ENCODE data around the gene LIG1.

The LIG1 gene

DNA sequence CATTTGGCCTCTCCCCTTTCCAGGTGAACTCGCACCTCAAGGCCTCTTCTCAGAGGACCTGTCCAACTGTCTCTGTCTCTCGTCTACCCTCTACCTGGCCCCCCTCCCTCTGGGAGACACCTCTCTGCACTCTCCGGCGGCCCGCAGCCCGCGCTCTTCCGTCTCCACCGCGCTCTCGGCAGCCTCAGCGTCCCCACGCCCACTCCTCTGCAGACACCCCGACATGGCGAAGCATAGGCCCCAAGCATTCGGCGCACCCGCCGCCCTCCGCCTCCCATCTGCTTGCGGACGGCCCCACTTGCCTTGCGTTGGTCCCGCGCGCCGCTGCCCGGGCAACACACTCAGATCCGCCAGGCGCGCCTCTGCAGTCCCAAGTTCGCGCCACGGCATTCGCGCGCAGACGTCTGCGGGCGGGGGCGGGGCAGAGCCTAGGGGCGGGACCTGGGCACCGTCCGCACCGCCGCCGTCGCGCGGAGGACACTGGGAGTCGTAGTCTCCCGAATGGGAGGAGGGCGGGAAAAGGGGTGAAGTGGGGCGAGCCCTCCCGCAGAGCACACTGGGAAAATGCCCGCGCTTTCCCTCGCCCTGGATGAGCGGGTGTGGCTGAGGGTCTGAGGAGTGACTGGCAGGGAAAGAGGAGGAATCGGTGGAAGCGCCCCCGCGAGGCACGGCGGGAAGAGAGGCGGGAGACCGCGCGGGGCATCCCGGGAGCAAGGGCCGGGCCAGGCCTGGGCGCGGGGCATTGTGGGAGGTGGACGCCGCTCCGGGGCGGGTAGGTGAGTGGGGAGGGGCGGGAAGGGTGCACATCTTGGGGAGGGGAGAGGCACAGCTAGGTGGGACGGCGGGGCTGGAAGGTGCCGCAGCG, at the start of gene LIG1, which contains the start of gene ZSWIM9:
LIG1 (minus strand) TSS at position 406 of the 865 bp plus-strand sequence. CDS start 4,778 bp downstream, outside the sequence.
ZSWIM9 (plus strand) TSS at position 742 of the 865 bp plus-strand sequence. CDS start 1,123 bp downstream, outside the sequence.
- DNase-seq (ENCODE audit: low read depth in 2 of 3, low spot score in 2 of 3): peak; percentile 82 to 85 (median 85)

GRCh38 chr19:48218997-48219396, 48.9 kb upstream of the LIG1 start:
- no peak for DNase-seq (ENCODE audit: low read depth in 2 of 3, low spot score in 2 of 3)

DNA sequence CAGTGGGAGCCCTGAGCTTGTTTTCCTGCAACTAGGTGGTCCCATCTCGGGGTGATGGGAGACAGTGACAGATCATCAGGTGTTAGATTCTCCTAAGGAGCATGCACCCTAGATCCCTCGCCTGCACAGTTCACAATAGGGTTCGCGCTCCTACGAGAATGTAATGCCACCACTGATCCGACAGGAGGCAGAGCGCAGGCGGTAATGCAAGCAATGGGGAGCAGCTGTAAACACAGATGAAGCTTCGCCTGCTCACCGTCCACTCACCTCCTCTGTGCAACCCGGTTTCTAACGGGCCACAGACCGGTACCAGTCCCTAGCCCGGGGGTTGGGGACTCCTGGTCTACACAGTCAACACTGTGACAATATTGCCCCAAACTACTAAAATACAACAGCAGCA, 46.8 kb upstream of the LIG1 start:
- DNase-seq (ENCODE audit: low read depth in 2 of 3, low spot score in 2 of 3): no peak

DNA sequence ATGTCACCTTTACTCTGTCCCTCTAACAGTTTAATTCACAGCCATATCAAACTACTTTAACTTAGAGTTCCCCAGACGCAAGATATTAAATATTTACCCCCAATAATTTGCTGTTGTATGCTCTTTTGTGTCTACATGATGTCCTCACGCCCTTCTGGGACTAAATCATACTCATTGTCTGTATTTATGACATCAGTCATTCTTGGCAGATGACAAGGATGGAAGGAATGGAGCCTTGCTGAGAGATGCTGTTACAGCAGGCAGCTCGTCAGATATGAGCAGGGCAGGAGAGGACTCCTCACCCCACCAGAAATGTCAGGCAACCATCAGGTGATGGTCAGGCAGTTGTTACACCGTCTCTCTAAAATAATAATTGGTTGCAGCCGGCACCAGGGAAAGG, 43.8 kb upstream of the LIG1 start:
- no peak for DNase-seq (ENCODE audit: low read depth in 2 of 3, low spot score in 2 of 3)

GRCh38 chr19:48210005-48210404, 39.9 kb upstream of the LIG1 start:
- DNase-seq (ENCODE audit: low read depth in 2 of 3, low spot score in 2 of 3): no peak

DNA sequence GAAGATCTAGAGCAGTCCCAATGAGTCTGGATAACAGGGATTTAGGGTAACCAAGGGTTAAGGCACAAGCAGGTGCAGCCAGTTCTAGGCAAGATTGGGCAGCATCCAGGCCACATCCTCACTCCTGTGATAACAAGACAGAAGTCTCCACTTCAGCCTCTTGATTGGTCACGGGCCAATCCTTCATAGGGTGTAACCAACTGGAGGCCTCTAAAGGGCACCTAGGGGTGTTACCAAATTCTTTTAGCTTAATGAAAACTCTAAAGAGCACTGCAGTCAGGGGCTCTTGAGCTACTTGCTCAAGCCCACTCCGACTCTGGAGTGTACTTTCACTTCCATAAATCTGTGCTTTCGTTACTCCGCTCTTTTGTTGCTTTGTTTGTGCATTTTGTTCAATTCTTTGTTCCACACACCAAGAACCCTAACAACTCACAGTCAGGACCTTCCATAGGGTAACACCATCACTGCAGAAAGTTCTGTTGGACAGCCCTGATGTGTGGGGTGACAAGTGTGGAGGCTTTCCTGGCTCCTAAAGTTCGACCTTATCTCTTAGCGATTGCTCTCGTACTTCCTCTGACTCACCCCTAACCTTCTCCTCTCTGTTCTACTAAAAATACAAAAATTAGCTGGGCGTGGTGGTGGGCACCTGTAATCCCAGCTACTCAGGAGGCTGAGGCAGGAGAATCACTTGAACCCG, 36.4 kb upstream of the LIG1 start:
- no peak for DNase-seq (ENCODE audit: low read depth in 2 of 3, low spot score in 2 of 3)

DNA sequence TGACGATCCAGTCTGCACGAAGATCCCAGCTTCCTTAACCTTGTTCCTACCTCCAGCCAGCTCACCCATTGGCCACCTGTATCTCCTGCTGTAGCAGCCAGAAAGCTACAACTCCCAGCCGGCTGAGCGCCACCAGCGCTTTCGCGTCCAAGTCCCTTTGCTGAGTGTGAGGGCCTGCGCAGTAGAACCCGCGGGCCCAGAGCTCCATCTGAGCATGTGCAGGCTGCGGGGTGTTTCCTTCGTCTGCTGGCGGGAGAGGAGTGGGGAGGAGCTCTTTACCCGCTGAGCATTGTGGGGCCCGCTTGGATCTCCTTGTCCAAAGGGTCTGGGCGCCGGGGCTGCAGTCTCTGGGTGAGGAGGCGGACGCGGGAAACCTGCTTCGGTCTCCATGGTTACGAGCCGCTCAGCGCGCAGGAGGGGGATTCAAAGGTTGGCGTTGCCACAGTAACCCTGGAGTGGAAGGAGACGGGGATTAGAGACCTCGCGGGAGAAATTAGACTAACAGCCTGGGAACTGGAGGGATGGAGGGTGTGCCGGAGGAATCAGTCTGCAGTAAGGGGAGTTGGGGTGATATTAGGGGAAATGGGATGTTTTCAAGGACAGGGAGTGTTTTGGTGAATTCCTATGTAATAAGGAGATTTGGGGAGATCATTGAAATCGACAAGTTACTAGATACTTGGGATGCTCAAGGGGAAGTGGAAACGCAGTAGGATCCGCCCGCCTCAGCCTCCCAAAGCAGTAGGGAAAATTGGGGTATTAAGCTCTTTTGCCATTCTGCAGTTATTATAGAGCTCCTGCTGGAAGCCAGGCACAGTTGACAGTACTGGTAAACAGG, 33.9 kb upstream of the LIG1 start:
- peak; percentile 73 to 86 (median 80) for DNase-seq (ENCODE audit: low read depth in 2 of 3, low spot score in 2 of 3)

- no peak for DNase-seq (ENCODE audit: low read depth in 2 of 3, low spot score in 2 of 3)
Measured at GRCh38 chr19:48203222-48203793, 33.2 kb upstream of the LIG1 start.

- no peak for DNase-seq (ENCODE audit: low read depth in 2 of 3, low spot score in 2 of 3)
Measured at GRCh38 chr19:48196933-48197665, 27.0 kb upstream of the LIG1 start.

DNA sequence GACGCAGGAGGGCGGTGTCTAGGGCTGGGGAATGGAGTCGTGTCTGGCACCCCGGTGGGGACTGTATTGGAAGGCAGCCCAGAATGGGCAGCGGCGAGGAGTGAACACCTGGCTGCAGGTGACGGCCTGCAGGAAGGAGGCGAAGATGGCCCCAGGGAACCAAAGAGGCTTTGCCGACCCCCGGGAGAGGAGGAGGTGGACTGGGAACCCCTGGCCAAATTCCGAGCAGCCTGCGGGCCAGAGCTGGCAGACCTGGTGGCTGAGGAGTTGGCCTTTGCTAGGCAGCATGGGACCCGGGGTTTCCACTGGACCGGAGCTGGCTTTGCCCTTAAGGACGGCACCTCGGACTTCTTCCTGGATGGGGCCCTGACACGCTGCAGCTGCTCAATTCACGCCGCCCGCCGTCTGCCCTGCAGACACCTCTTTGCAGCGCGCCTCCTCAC, 26.2 kb upstream of the LIG1 start:
- DNase-seq (ENCODE audit: low read depth in 2 of 3, low spot score in 2 of 3): no peak

DNA sequence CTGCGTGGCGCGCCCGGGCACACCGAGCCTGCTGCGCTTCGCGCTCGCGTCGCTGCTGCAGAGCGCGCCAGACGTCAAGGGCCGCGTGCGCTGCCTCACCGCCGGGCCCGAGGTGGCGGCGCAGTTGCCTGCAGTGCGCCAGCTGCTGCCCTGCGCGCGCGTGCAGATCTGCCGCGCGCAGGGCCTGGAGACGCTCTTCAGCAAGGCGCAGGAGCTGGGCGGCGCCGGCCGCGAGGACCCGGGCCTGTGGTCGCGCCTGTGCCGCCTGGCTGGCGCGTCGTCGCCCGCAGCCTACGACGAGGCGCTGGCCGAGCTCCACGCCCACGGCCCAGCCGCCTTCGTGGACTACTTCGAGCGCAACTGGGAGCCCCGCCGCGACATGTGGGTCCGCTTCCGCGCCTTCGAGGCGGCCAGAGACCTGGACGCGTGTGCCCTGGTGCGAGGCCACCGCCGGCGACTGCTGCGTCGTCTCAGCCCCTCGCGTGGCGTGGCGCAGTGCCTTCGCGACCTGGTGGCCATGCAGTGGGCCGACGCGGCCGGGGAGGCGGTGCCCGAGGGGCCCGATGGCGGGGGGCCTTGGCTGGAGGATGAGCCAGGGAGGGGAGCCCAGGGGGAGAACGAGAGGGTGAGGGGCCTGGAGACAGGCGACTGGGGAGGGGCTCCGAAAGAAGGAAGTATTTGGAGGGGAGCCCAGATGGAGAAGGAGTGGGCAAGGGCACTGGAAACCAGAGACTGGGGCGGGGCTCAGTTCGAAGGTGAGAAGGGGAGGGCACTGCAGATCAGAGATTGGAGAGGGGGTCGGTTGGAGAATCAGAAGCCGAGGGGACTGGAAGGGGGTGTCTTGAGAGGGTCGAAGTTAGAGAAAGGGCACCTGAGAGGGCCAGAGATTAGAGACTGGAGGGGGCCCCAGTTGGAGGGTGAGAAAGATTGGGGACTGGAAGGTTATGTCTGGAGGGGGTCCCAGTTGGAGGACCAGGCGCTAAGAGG, 25.0 kb upstream of the LIG1 start:
- DNase-seq (ENCODE audit: low read depth in 2 of 3, low spot score in 2 of 3): no peak

DNA sequence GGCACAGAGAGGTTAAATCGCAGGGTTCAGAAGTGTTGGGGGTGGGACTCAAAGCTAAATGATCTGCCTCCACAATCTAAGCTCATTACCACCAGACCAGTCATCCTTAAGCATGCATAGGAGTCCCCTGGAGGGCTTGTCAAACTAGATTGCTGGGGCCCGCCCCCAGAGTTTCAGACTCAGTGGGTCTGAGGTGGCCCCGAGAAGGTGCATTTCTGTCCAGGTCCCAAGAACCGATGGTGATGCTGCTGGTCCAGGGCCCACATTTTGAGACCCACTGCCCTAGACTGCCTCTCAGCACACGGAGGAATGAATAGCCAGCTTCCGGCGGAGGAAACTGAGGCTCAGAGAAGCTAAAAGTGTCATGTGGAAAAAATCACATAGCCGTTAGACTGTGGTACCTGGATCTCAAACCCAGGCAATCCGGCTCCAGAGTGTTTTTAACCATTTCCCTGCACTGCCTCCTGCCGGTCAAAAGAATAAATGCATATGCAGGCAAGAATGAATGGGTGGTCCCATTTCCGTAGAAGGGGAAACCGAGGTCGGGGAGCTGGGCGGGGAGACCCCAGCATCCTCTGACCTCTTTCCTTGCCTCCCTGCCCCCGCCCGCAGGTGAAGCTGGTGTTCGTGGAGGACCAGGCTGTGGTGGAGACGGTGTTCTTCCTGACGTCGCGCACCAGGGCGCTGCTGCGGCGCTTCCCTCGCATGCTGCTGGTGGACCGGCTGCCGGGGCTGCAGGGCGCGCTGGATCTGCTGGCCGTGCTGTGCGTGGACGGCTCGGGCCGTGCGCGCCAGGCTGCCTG, 24.1 kb upstream of the LIG1 start:
- DNase-seq (ENCODE audit: low read depth in 2 of 3, low spot score in 2 of 3): no peak

GRCh38 chr19:48192750-48193149, 22.6 kb upstream of the LIG1 start:
- DNase-seq (ENCODE audit: low read depth in 2 of 3, low spot score in 2 of 3): no peak

- no peak for DNase-seq (ENCODE audit: low read depth in 2 of 3, low spot score in 2 of 3)
Measured at GRCh38 chr19:48190885-48191284, 20.7 kb upstream of the LIG1 start.

DNA sequence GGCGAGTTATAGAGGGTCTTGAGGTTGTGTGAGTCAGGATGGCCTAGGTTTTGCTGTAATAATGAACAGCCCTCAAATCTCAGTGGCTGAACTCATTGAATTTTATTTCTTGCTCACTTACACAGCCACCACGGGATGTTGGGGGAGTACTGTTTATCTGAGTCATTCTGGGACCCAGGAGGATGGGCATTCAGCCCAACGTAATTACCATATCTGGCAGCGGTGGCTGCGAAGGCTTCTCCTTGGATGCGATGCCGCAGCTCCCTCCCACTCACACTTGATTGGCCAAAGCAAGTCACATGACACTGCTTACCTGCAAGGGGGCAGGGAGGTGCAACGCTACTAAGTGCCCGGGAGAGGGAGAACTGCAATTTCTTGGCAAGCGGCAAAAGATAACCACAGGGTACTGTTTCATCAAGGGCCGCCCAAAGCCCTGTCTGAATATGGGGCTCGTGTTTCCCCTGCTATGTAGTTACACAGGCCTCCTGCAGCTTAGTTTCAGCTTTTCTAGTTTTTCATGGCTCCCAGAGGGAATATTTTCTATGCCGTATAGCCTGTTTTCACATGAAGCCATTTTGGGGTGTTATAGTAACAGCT, 20.2 kb upstream of the LIG1 start:
- peak in 1 of 3 experiments; percentile 27 for DNase-seq (ENCODE audit: low read depth in 2 of 3, low spot score in 2 of 3)

DNA sequence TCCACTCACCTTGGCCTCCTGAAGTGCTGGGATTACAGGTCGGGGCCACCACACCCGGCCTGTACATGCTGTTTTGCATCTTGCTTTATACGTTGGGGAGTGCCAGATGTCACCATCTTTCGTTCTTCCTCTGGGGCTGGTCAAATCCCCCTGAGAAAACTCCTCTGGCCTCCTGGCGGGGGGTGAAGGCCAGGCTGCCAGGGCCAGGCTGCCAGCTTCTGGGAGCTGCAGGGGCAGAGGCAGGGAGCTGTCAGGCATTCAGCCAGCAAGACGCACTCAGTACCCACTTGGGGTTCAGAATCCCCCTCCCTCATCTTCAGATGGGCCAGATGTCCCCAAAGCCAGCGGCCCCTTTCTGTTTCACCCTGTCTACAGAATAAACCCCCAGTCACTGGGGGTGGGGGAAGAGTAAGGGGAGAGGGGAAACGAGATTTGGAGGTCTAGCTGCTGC, 16.4 kb upstream of the LIG1 start:
- no peak for DNase-seq (ENCODE audit: low read depth in 2 of 3, low spot score in 2 of 3)

GRCh38 chr19:48186015-48186414, 15.9 kb upstream of the LIG1 start:
- DNase-seq (ENCODE audit: low read depth in 2 of 3, low spot score in 2 of 3): no peak

GRCh38 chr19:48183356-48183755, 13.2 kb upstream of the LIG1 start:
- DNase-seq (ENCODE audit: low read depth in 2 of 3, low spot score in 2 of 3): no peak
